DLD1 (cell line): ENCODE data around the gene EID2B.

Source experiments
- in situ Hi-C: cut with HindIII; loops from 2 replicates; pipeline ENCODE4 v1.10.0; 2017; ENCODE audit warnings: low sequenced_read_pairs

The EID2B gene, protein sequence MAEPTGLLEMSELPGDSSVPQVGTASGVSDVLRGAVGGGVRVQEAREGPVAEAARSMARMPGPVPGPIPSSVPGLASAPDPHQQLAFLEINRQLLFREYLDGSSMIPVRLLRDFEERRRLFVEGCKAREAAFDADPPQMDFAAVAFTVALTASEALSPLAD

DNA sequence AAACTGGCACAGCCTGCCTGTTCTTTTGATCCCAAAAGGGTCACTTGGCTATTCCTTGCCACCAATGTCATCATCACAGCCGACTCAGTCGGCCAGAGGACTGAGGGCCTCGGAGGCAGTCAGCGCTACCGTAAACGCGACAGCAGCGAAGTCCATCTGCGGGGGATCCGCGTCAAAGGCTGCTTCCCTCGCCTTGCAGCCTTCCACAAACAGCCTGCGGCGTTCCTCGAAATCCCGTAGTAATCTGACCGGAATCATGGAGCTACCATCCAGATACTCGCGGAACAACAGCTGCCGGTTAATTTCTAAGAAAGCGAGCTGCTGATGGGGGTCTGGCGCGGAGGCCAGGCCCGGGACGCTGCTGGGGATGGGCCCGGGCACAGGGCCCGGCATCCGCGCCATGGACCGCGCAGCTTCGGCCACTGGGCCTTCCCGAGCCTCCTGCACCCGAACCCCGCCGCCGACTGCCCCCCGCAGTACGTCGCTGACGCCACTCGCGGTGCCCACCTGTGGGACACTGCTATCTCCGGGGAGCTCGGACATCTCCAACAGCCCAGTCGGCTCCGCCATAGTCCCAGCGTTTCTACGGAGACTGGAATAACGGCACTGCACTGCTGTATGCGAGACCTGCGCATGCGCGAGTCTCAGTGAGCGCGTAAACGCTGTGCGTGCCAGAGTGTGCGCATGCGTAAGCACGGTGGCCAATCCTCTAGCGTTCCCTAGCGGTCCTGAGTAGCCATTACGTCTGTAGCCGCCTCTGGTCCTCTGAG, at the start of gene EID2B:
Gene EID2B, minus strand, starts transcription at position 620 of the 770 bp plus-strand sequence. Its CDS starts 50 bp downstream, at position 570.
- in situ Hi-C loops = no loop called here

DNA sequence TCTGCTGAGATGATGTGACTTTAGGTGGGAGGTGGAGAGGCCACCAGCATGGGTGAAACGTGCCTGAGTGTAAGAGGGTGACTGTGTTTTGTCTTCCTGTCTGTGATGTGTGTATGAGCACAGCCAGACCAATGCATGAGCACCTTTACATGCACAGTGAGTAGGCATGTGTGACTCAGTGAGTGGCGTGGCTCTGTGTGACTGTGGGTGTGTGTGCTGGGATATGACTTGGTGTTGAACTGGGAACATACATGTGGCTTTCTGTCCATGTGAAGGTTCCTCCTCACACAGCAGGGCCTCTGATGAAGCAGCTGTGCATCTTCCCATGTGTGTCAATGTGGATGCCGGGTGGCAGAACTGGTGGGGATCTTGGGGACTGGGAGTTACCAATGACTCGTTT, 49.8 kb upstream of the EID2B start:
- in situ Hi-C loops = loop anchor here (25.0 kb wide), 1 partner anchor 205 kb away; the partner anchor contains the start of gene LEUTX

DNA sequence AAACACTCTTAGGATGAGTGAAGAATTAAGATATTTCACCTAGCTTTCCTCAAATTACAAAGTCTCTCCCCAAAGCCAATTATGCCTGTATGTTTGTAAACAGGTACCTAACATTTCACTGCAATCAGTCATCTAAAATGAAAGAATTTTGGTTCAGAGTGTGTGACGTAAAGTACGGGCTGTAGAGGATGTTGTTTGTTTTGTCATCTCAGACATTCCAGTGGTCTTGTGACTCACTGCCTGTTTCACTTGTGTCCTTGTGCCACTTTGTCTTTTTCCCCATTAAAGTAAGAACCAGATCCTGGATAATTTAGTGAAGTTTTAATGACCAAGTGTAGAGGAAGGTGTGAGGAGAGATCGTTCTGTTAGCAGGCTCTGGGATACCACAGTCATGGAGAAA, 36.0 kb upstream of the EID2B start:
- in situ Hi-C loops = no loop called here

DNA sequence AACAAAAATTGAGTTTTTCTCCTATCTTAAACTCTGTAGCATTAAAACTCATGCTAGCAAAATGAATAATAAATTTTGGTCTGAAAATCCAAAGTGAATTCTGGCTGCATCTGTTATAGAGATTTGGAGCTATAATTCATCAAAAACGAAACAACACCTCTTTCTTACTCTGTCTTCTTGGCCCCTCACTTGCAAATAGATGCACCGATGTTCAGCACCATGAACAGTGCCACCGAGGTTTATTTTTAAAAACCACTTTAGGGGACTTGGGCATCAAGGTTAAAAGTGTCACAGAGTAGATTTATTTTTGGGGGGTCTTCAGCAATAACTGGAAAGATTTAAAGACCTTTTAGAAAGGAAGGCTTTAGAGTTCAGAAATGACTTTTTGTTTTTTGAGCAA, 33.4 kb upstream of the EID2B start:
- in situ Hi-C loops = no loop called here

DNA sequence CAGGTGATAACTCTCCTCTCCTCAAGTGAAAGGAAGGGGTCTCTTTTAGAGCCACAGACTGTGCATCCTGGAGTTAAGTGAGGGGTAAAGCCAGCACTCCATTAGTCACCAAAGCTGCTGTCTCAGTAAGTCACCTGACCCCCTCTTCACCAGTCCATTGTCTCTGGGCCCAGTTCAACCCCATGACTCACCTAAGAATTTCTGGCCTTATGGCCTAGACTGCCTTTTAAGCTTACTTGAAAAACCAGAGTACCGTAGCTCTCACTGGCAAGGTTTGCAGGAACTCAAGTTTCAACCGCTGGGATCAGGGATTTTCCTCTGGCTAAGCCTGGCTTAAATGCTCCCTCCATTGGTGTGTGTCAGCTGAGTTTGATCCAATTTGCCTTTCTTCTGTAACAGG, 30.8 kb upstream of the EID2B start:
- in situ Hi-C loops = no loop called here

DNA sequence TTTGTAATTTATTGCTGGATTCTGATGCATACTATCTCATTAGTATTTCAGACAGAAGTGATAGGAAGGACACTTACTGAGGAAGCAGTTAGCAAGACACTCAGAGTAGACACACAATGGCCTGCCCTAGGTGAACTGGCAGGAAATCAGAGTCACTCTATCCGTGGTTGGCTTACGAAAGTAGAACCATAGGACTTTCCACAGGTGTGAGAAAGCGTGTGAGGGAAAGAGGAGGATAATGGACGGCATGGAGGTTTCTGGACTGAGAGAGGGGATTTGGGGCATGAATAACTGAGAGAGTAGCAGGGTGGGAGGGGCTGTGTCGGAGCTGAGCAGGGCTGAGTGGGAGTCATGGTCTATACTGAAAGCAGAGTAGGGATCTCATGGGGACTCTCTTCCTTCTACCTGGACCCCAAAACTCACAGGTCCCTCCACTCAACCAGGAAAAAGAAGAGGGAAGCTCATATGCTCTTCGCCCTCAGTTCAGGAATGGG, 26.0 kb upstream of the EID2B start:
- in situ Hi-C loops = no loop called here

DNA sequence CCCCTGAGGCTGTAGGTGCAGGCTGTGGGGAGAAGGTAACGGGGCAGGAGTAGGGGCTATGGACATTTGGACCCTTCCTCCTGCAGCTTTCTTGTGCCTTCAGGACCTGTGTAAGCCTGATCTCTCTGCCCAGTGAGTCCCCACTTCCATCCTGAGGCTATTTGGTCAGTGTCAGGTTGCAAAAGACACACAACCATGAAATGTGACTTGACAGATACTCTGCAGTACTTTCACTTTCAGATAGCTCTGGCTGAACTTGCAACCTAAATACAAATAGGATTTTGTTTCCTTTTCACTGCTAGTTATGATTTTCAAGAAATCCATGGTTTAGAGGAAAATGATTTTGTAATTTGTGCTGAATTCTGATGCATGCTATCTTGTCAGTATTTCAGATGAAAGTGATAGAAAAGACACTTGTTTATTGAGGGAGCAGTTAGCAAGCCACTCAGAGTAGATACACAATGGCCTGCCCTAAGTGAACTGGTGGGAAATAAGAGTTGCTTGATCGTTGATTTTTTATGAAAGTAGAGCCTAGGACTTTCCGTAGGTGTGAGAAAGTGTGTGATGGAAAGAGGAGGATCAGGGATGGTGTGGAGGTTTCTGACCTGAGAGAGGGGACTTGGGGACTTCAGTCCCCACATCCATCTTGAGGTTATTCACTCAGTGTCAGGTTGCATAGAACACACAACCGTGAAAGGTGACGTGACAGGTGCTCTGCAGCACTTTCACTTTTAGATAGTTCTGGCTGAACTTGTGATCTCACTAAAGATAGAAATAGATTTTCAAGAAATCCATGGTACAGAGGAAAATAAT, 25.4 kb upstream of the EID2B start:
- in situ Hi-C loops = no loop called here

DNA sequence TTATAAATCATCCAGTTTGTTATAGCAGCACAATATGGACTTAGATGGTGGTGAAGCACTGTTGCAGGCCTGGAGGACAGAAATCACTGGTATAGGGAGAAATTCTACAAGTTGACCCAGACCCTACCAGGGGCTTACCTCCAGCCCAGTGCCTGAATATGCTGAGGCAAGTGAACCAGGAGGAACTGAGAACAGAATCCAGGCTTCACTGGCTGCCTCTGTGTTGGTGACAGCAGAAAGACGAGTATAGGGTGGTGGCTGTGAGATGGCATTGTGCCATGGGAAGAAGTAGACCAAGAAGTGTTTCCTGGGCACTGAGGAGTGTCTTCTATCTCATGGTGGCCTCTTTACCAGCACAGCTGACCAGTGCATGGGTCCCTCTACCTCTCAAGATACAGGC, 23.2 kb upstream of the EID2B start:
- in situ Hi-C loops = no loop called here

DNA sequence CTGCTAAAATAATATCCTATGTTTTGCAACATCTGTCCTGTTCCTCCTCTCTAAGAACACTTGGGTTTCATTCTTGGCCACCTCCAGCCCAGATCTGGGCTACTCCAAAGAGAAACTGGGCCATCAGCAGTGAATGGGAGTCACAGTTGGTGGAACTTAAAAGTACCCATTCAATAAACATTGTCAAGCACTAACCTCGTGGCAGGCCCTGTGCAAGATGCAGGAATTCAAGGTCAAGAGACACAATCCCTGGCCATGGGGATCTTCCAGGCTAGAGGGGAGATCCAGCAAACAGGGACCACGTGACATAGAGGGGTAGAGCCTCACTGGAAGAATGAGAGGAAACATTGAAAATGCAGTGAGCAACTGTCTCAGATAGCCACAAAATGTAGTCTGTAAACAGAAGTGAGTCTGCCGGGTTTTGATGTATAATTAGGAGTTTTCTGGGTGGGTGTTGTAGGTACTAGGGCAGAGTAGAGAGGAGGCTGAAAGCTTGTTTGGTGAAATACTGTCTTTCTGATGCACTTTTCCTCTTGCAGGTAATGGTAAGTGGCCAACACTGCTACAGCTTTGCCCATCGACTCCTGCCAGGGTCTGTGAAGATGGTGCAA, 22.2 kb upstream of the EID2B start:
- in situ Hi-C loops = no loop called here

DNA sequence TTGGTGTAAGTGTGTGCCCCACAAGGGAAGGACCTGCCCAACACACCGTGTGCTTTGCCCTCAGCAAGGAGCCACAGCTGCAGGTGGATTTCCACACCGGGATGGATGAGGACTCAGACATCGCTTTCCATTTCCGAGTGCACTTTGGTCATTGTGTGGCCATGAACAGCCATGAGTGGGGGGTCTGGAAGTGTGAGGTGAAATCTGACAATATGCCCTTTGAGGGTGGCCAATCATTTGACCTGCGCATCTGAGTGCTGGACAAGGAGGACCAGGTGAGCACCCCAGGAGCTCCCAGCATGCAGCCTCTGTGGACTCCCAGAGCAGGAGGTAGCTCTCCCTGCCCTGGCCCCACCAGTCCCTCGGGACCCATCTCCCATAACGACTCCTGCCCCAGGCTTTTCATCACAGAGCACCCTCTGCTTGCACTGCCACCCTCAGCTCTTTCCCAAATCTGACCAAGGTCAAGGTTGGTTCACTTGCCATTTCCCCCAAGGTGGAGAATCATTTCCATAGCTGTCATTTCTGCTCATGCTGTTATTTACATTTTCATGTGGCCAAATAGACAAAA, 20.5 kb upstream of the EID2B start:
- in situ Hi-C loops = no loop called here

DNA sequence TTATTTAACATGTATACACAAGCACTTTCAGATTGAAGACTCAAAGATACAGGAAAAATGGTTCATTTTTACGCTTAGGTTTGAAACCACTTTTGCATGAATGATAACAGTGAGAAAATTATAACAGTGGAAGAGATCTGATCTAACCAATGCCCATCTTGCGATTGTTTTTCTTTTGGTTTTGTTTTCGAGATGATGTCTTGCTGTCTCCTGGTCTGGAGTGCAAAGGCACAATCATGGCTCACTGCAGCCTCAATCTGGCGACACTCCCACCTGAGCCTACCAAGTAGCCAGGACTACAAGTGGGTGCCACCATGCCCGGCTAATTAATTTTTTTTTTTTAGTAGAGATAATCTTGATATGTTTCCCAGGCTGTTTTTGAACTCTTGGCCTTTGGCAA, 17.5 kb upstream of the EID2B start:
- in situ Hi-C loops = no loop called here

DNA sequence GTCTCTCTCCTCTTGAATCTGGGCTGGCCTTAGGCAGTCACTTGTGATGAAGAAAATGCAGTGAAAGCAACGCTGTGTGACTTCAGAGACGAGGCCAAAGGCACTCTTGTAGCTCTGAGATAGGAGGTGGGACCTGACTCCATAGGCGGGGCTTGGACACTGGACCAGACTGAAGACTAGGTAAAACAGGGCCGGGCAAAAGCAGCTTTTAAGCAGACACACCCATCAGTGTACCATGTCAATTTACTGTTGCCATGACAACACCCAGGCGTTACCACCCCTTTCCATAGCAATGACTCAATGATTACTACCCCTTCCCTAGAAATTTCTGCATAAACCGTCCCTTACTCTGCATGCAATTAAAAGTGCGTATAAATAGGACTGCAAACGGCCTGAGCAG, 13.9 kb upstream of the EID2B start:
- in situ Hi-C loops = no loop called here

DNA sequence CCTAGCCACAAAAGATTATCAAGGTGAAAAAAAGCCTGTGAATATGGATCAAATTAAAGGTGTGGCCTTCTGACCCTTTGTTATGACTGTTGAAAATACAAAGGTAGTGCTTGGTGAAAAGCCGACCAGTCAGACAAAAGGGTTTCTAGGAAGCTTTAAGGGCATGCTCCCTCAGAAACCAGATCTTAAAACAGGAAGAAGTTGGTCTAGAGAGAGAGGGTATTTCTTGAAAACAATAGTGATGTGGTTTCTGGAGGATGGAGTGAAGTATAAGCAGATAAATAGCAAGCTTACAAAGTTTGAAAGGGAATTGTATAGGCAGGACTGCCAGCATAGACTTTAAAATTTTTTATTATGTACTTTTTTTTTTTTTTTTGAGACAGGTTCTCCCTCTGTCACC, 12.3 kb upstream of the EID2B start:
- in situ Hi-C loops = no loop called here

DNA sequence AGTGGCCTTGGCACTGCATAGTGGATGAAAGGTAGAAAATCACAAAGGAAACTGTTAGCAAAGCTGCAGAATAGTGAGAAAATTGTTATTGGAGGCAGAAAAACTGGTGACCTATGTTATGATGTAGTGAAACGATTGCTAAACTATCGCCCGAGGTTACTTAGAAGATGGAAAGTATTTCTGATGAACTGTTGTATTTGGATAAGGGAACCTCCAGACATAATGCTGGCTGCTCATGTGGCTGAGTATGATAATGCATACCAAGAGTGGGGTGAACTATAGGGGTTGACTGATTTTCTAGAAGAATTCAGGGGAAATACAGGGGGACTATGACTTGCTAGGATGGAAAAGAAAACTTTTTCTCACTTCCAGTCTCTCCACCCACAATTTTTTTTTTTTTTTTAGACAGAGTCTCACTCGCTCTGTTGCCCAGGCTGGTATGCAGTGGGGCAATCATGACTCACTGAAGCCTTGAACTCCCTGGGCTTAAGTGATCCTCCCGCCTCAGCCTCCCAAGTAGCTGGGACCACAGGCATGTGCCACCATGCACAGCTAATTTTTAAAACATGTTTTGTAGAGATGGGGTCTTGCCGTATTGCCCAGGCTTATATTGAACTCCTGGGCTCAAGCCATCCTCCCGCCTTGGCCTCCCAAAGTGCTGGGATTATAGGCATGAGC, 11.7 kb upstream of the EID2B start:
- in situ Hi-C loops = no loop called here

DNA sequence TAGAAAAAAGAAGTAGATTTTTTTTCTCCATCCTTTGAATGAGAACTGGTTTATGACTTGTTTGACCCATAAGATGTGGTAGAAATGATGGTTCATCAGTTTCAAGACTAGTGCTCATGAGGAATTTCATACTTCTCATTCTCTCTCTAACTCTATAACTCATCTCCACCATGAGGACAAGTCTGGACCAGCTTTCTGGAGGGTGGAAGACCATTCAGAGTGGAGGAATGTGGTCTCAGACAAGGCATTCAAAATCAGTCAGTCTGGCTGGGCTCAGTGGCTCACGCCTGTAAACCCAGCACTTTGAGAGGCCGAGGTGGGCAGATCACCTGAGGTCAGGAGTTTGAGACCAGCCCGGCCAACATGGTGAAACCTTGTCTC, 10.8 kb upstream of the EID2B start:
- in situ Hi-C loops = no loop called here

DNA sequence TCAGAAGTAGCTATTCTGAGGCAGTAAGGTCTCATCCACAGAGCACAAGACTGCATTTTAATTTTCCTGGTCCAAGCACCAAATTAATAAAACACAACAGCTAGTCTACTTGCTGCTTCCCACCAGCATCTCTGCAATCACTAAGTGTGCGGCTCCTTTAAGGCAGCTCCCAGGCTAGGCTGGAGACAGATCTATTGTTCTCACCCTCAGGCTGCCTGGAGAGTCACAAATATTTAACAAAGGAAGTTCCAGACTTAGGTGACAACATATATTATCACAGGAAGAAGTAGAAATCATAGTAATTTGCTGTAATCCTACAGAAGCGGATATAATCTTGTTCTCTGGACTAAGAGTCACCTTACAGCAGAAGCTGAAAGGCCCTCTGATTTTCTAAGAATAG, 9.6 kb upstream of the EID2B start:
- in situ Hi-C loops = no loop called here

DNA sequence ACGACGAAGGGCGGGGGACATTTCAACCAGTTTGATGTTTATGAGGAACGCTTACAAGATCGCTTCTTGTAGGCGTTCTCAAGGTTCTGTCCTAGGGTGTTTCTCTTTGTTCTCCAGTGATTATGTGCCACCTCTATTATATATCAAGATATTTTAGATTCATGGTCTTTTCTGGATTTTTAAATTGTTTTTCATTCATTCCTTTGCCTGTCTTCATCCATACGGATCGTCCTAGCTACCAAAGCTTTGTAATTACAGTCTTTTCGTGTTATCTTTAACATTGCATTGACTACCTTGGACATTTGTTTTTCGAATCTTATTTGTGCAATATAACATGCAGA, 7.7 kb upstream of the EID2B start:
- in situ Hi-C loops = no loop called here

DNA sequence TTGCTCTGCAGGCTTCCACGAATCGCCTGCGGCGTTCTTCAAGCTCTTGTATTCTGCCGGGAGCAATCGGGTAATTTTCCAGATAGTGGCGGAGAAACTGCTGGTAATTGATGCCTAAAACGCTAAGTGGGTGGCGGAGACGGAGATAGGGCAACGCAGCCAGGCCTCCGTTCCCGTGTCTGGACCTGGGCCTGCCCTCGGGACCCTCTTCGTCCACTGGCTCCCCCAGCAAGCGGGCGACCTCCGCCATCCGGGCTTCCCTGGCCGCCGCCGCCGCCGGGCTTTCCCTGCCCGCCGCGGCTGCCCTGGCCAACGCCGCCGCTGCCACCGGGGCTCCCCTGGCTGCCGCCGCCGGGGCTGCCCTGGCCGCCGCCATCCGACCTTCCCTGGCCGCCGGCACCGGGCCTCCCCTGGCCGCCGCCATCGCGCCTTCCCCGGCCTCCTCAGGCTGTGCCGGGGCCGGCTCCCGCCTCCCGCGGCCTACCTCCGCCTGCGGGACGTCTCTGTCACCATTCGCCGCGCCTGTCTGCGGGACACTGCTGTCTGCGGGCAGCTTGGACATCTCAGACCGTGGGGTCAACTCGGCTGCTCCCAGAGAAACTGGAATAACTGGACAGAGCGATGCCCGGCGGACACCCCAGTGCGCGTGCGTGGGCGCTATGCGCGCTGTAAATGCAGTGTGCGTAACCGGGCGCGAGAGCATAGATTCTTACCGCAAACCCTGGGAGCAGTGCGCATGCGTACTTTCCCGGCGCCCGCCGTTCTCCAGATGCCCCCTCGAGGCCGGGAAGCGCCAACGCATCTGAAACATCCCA, 7.1 kb upstream of the EID2B start, which contains the start of gene EID2:
Gene EID2, minus strand, starts transcription at position 644 of the 815 bp plus-strand sequence. Its CDS starts 82 bp downstream, at position 562.
- in situ Hi-C loops = no loop called here

DNA sequence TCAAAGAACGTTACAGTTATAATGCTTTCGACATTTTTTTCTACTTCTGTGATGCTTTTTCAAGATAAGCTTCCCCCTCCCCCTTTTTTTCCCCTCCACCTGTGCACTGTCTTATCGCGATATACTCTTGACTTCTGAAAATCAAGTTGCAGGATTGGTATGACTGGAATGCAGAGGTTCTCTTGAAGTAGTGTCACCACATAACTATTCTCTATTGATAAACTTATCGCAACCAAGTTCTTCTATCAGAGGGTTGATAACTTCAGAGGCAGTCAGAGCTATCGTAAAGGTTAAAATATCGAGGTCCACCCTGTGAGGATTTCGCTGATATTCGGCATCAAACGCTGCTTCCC, 6.5 kb upstream of the EID2B start:
- in situ Hi-C loops = no loop called here

DNA sequence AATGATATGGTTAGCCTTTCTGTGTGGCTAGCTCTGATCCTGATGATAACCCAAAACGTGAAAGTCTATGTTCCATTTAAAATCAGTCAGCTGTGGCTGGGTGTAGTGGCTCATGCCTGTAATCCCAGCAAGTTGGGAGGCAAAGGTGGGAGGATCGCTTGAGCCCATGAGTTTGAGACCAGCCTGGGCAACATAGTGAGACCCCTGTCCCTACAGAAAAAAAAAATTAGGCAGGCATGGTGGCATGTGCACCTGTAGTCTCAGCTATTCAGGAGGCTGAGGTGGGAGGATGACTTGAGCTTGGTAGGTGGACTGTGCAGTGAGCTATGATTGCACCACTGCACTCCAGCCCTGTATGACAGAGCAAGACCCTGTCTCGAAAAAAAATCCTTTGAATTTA, 1.1 kb upstream of the EID2B start:
- in situ Hi-C loops = no loop called here
